ENCODE data around the gene BRWD1. TPM values are rescaled to one million over a fixed set of nuclear protein-coding genes. Genes with fewer than 3 reads are reported as not detected.

The BRWD1 gene
- total RNA-seq, 1 donor from 2014 or later: 55.7 TPM

DNA sequence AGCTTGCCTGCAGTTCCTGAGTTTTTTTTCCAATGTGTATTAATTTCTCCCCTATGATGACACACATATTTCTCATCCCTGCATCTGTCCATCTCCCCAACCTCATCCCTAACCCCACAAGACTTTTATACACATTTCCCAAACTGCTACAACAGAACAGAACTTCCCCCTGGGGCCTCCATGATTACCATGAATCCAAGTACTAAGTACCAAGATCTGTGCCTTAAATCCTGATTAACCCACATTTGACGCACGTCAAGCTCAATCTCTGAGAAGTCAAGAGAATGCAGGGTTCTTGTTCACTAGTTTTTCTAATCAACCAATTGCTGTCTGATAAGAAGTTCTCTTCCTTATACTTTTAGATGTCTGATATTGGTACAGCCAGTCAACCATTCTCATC lies 25.8 kb upstream of the BRWD1 start:
- Mint-ChIP-seq H3K4me3 (ENCODE audit: low read depth) (no peak overlapping the region), H3K9me3 (ENCODE audit: low read depth) (no peaks in the 10 kb centered on the region), H3K27ac (peak overlapping the region; percentile 2), H3K36me3 (ENCODE audit: insufficient read depth) (peaks cover 24% of the 10 kb centered on the region), H3K4me1 (ENCODE audit: low read depth) (peaks cover 8% of the 10 kb centered on the region), H3K27me3 (no peaks in the 10 kb centered on the region)
- TF ChIP-seq, protein P1, sequence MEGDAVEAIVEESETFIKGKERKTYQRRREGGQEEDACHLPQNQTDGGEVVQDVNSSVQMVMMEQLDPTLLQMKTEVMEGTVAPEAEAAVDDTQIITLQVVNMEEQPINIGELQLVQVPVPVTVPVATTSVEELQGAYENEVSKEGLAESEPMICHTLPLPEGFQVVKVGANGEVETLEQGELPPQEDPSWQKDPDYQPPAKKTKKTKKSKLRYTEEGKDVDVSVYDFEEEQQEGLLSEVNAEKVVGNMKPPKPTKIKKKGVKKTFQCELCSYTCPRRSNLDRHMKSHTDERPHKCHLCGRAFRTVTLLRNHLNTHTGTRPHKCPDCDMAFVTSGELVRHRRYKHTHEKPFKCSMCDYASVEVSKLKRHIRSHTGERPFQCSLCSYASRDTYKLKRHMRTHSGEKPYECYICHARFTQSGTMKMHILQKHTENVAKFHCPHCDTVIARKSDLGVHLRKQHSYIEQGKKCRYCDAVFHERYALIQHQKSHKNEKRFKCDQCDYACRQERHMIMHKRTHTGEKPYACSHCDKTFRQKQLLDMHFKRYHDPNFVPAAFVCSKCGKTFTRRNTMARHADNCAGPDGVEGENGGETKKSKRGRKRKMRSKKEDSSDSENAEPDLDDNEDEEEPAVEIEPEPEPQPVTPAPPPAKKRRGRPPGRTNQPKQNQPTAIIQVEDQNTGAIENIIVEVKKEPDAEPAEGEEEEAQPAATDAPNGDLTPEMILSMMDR (IDR thresholded peaks at IDR 0.05; ENCODE audit: unreplicated experiment): no peak
- no peak for DNase-seq (ENCODE audit: low spot score, unreplicated experiment)

DNA sequence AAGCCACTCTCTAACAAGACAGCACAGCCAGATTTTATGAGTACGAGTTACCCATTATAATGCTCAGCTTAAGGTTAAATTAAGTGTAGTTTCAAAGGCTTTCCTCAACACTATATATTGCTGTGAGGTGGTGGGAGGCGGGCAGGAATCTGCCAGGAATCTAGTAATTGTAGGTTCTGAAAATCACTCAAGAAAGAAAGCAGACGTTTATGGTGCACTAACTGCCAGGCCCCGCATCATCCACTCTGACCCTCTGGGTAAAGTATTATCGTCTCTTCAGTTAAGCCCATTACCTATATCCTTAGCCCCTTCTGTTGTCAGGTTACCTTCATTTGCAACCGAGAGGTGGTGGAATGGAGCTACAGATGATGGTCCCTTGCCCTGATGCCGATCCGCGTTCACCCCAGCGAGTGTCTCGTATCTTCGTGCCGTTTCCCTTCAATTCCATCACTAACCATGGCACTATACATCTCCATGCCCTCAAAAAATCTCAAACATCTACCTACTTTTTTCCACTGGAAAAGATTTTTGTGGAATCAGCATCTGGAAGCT lies 23.1 kb upstream of the BRWD1 start:
- Mint-ChIP-seq H3K9me3 (ENCODE audit: low read depth) (no peaks in the 10 kb centered on the region), H3K27ac (no peak overlapping the region), H3K4me3 (ENCODE audit: low read depth) (no peak overlapping the region), H3K27me3 (peaks cover 4% of the 10 kb centered on the region), H3K4me1 (ENCODE audit: low read depth) (peaks cover 7% of the 10 kb centered on the region), H3K36me3 (ENCODE audit: insufficient read depth) (peaks cover 5% of the 10 kb centered on the region)
- TF ChIP-seq, protein P1 (IDR thresholded peaks at IDR 0.05; ENCODE audit: unreplicated experiment): no peak
- no peak for DNase-seq (ENCODE audit: low spot score, unreplicated experiment)

DNA sequence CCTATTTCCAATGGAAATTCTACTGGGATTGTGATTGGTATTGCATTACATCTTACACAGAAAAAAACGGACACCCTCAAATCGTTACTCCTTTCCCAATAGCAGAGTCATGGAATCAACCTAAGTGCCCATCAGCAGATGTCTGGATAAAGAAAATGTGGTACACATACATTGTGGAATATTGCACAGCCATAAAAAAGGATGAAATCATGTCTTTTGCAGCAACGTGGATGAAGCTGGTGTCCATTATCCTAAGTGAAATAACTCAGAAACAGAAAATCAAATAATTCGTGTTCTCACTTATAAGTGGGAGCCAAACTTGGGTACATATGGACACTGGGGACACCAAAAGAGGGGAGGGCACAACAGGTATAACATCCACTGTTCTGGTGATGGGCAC lies 21.2 kb upstream of the BRWD1 start:
- Mint-ChIP-seq H3K36me3 (ENCODE audit: insufficient read depth) (no peaks in the 10 kb centered on the region), H3K4me1 (ENCODE audit: low read depth) (peaks cover 6% of the 10 kb centered on the region), H3K27ac (no peak overlapping the region), H3K9me3 (ENCODE audit: low read depth) (no peaks in the 10 kb centered on the region), H3K27me3 (peaks cover 4% of the 10 kb centered on the region), H3K4me3 (ENCODE audit: low read depth) (no peak overlapping the region)
- TF ChIP-seq, protein P1 (IDR thresholded peaks at IDR 0.05; ENCODE audit: unreplicated experiment): no peak
- DNase-seq (ENCODE audit: low spot score, unreplicated experiment): no peak

DNA sequence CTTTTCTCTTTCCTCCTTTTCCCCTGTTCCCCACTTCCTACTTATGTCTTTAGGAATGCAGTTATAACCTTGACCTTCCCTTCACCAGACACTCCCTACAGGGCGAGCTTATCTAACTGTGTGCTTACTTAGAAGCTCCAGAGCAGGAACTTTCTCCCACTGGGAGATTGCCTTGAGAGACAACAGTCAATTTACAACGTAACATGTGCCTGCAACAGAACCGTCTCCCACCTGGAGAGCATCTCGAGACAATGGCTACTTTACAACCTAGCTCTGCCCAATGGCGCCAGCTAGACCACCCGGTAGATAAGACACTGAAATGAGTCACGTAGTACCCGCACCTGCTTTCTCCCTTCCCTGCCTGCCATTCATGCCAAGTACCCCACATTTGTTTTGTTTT lies 18.7 kb upstream of the BRWD1 start:
- Mint-ChIP-seq H3K27ac (no peak overlapping the region), H3K4me1 (ENCODE audit: low read depth) (peaks cover 6% of the 10 kb centered on the region), H3K27me3 (peaks cover 4% of the 10 kb centered on the region), H3K4me3 (ENCODE audit: low read depth) (no peak overlapping the region), H3K9me3 (ENCODE audit: low read depth) (no peaks in the 10 kb centered on the region), H3K36me3 (ENCODE audit: insufficient read depth) (no peaks in the 10 kb centered on the region)
- TF ChIP-seq, protein P1 (IDR thresholded peaks at IDR 0.05; ENCODE audit: unreplicated experiment): no peak
- DNase-seq (ENCODE audit: low spot score, unreplicated experiment): no peak

DNA sequence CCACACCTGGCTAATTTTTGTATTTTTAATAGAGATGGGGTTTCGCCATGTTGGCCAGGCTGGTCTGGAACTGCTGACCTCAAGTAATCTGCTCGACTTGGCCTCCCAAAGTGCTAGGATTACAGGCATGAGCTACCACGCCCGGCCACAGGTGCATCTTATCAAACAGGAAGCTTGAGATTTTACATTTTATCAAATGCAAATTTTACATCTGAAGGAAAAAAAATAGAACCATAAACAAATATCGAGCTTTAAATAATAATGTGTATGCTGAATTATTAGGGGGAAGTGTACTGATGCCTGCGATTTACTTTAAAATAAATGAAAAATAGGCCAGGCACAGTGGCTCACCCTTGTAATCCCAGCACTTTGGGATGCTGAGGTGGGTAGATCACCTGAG lies 16.6 kb upstream of the BRWD1 start:
- H3K36me3 Mint-ChIP-seq (ENCODE audit: insufficient read depth): no peaks in the 10 kb centered on the region
- TF ChIP-seq, protein P1 (IDR thresholded peaks at IDR 0.05; ENCODE audit: unreplicated experiment): no peak
- DNase-seq (ENCODE audit: low spot score, unreplicated experiment): no peak
- H3K4me3 Mint-ChIP-seq (ENCODE audit: low read depth): no peak overlapping the region
- H3K4me1 Mint-ChIP-seq (ENCODE audit: low read depth): peaks cover 6% of the 10 kb centered on the region
- H3K27ac Mint-ChIP-seq: no peak overlapping the region
- H3K27me3 Mint-ChIP-seq: peaks cover 4% of the 10 kb centered on the region
- no peaks in the 10 kb centered on the region for H3K9me3 Mint-ChIP-seq (ENCODE audit: low read depth)
